ENCODE data around the gene LIN28B. TPM values are rescaled to one million over a fixed set of nuclear protein-coding genes. Genes with fewer than 3 reads are reported as not detected.

LIN28B gene
- not detected for total RNA-seq

GRCh38 chr6:104956731-104957294, at the start of gene LIN28B:
Gene LIN28B, plus strand, starts transcription at chr6:104957107. Its CDS starts 144 bp downstream, at chr6:104957251.
- ATAC-seq (no peak), DNase-seq (no peak)
- Mint-ChIP-seq H3K4me1 (ENCODE audit: low read depth) (peaks cover 18% of the 10 kb centered on the region), H3K9me3 (ENCODE audit: insufficient read depth) (peaks cover 4% of the 10 kb centered on the region), H3K36me3 (ENCODE audit: low read depth) (peaks cover 5% of the 10 kb centered on the region), H3K27me3 (ENCODE audit: low read depth) (peaks cover 56% of the 10 kb centered on the region), H3K27ac (no peak within 1 kb of the TSS), H3K4me3 (peak within 1 kb of the TSS; percentile 40)
- ChIA-PET CTCF (no interaction called here), POLR2A (no interaction called here)

GRCh38 chr6:104908031-104908887, 48.6 kb upstream of the LIN28B start:
- Mint-ChIP-seq H3K4me1 (ENCODE audit: low read depth) (no peaks in the 10 kb centered on the region), H3K9me3 (ENCODE audit: insufficient read depth) (no peaks in the 10 kb centered on the region), H3K27me3 (ENCODE audit: low read depth) (peaks cover 4% of the 10 kb centered on the region), H3K4me3 (no peak overlapping the region), H3K36me3 (ENCODE audit: low read depth) (no peaks in the 10 kb centered on the region), H3K27ac (no peak overlapping the region)
- ChIA-PET POLR2A (no interaction called here), CTCF (interaction anchor here (1.4 kb wide), 1 partner anchor 10 kb away, joined by 5 read pairs; no protein-coding TSS in a partner anchor)
- DNase-seq: no peak
- ATAC-seq: no peak

GRCh38 chr6:104908888-104909525, 47.9 kb upstream of the LIN28B start:
- H3K4me1 Mint-ChIP-seq (ENCODE audit: low read depth): no peaks in the 10 kb centered on the region
- ChIA-PET CTCF (interaction anchor here (1.4 kb wide), 1 partner anchor 11 kb away, joined by 5 read pairs; no protein-coding TSS in a partner anchor), POLR2A (no interaction called here)
- no peak for DNase-seq
- H3K27ac Mint-ChIP-seq: no peak overlapping the region
- H3K4me3 Mint-ChIP-seq: no peak overlapping the region
- no peaks in the 10 kb centered on the region for H3K9me3 Mint-ChIP-seq (ENCODE audit: insufficient read depth)
- no peaks in the 10 kb centered on the region for H3K36me3 Mint-ChIP-seq (ENCODE audit: low read depth)
- H3K27me3 Mint-ChIP-seq (ENCODE audit: low read depth): peaks cover 4% of the 10 kb centered on the region
- no peak for ATAC-seq

GRCh38 chr6:104921896-104922295, 35.0 kb upstream of the LIN28B start:
- Mint-ChIP-seq H3K4me1 (ENCODE audit: low read depth) (no peaks in the 10 kb centered on the region), H3K9me3 (ENCODE audit: insufficient read depth) (no peaks in the 10 kb centered on the region), H3K27ac (no peak overlapping the region), H3K27me3 (ENCODE audit: low read depth) (peaks cover 14% of the 10 kb centered on the region), H3K36me3 (ENCODE audit: low read depth) (no peaks in the 10 kb centered on the region), H3K4me3 (no peak overlapping the region)
- DNase-seq: no peak
- ATAC-seq: no peak
- CTCF ChIA-PET: no interaction called here
- POLR2A ChIA-PET: no interaction called here

GRCh38 chr6:104928141-104928540, 28.8 kb upstream of the LIN28B start:
- ChIA-PET POLR2A (no interaction called here), CTCF (no interaction called here)
- Mint-ChIP-seq H3K9me3 (ENCODE audit: insufficient read depth) (no peaks in the 10 kb centered on the region), H3K27me3 (ENCODE audit: low read depth) (peaks cover 15% of the 10 kb centered on the region), H3K36me3 (ENCODE audit: low read depth) (no peaks in the 10 kb centered on the region), H3K27ac (no peak overlapping the region), H3K4me3 (no peak overlapping the region), H3K4me1 (ENCODE audit: low read depth) (no peaks in the 10 kb centered on the region)
- no peak for DNase-seq
- ATAC-seq: no peak

GRCh38 chr6:104929353-104929752, 27.6 kb upstream of the LIN28B start:
- H3K4me3 Mint-ChIP-seq: no peak overlapping the region
- peaks cover 15% of the 10 kb centered on the region for H3K27me3 Mint-ChIP-seq (ENCODE audit: low read depth)
- ChIA-PET POLR2A (no interaction called here), CTCF (no interaction called here)
- H3K9me3 Mint-ChIP-seq (ENCODE audit: insufficient read depth): no peaks in the 10 kb centered on the region
- DNase-seq (no peak), ATAC-seq (no peak)
- no peak overlapping the region for H3K27ac Mint-ChIP-seq
- H3K36me3 Mint-ChIP-seq (ENCODE audit: low read depth): no peaks in the 10 kb centered on the region
- H3K4me1 Mint-ChIP-seq (ENCODE audit: low read depth): no peaks in the 10 kb centered on the region

- POLR2A ChIA-PET: no interaction called here
- no peak overlapping the region for H3K4me3 Mint-ChIP-seq
- CTCF ChIA-PET: no interaction called here
- peaks cover 17% of the 10 kb centered on the region for H3K27me3 Mint-ChIP-seq (ENCODE audit: low read depth)
- no peaks in the 10 kb centered on the region for H3K36me3 Mint-ChIP-seq (ENCODE audit: low read depth)
- DNase-seq (no peak), ATAC-seq (no peak)
- H3K27ac Mint-ChIP-seq: no peak overlapping the region
- H3K4me1 Mint-ChIP-seq (ENCODE audit: low read depth): no peaks in the 10 kb centered on the region
- H3K9me3 Mint-ChIP-seq (ENCODE audit: insufficient read depth): no peaks in the 10 kb centered on the region
These were observed 26.0 kb upstream of the LIN28B start for GRCh38 chr6:104930939-104931338.

GRCh38 chr6:104936766-104937535, 20.0 kb upstream of the LIN28B start:
- ChIA-PET CTCF (no interaction called here), POLR2A (no interaction called here)
- no peak for DNase-seq
- ATAC-seq: no peak
- peaks cover 10% of the 10 kb centered on the region for H3K4me1 Mint-ChIP-seq (ENCODE audit: low read depth)
- peaks cover 9% of the 10 kb centered on the region for H3K36me3 Mint-ChIP-seq (ENCODE audit: low read depth)
- H3K27me3 Mint-ChIP-seq (ENCODE audit: low read depth): peaks cover 31% of the 10 kb centered on the region
- no peak overlapping the region for H3K4me3 Mint-ChIP-seq
- no peaks in the 10 kb centered on the region for H3K9me3 Mint-ChIP-seq (ENCODE audit: insufficient read depth)
- H3K27ac Mint-ChIP-seq: no peak overlapping the region

GRCh38 chr6:104940238-104940892, 16.5 kb upstream of the LIN28B start:
- ATAC-seq (no peak), DNase-seq (no peak)
- ChIA-PET CTCF (interaction anchor here (1.0 kb wide), 1 partner anchor 148 kb away, joined by 4 read pairs; no protein-coding TSS in a partner anchor), POLR2A (no interaction called here)
- Mint-ChIP-seq H3K9me3 (ENCODE audit: insufficient read depth) (no peaks in the 10 kb centered on the region), H3K27ac (no peak overlapping the region), H3K27me3 (ENCODE audit: low read depth) (peaks cover 32% of the 10 kb centered on the region), H3K4me1 (ENCODE audit: low read depth) (peaks cover 10% of the 10 kb centered on the region), H3K4me3 (no peak overlapping the region), H3K36me3 (ENCODE audit: low read depth) (peaks cover 9% of the 10 kb centered on the region)

- peaks cover 9% of the 10 kb centered on the region for H3K36me3 Mint-ChIP-seq (ENCODE audit: low read depth)
- ChIA-PET CTCF (no interaction called here), POLR2A (no interaction called here)
- peak; percentile 47 for DNase-seq
- peaks cover 10% of the 10 kb centered on the region for H3K4me1 Mint-ChIP-seq (ENCODE audit: low read depth)
- peaks cover 31% of the 10 kb centered on the region for H3K27me3 Mint-ChIP-seq (ENCODE audit: low read depth)
- H3K27ac Mint-ChIP-seq: no peak overlapping the region
- ATAC-seq: peak; percentile 92
- peak overlapping the region; percentile 61 for H3K4me3 Mint-ChIP-seq
- no peaks in the 10 kb centered on the region for H3K9me3 Mint-ChIP-seq (ENCODE audit: insufficient read depth)
These were observed 15.8 kb upstream of the LIN28B start for GRCh38 chr6:104940893-104941728.

- Mint-ChIP-seq H3K4me3 (peak overlapping the region; percentile 61), H3K27ac (no peak overlapping the region), H3K27me3 (ENCODE audit: low read depth) (peaks cover 28% of the 10 kb centered on the region), H3K36me3 (ENCODE audit: low read depth) (peaks cover 9% of the 10 kb centered on the region), H3K9me3 (ENCODE audit: insufficient read depth) (no peaks in the 10 kb centered on the region), H3K4me1 (ENCODE audit: low read depth) (peaks cover 10% of the 10 kb centered on the region)
- ChIA-PET POLR2A (no interaction called here), CTCF (no interaction called here)
- DNase-seq (no peak), ATAC-seq (no peak)
These were observed 15.2 kb upstream of the LIN28B start for GRCh38 chr6:104941729-104942091.
